Esophagus (tissue), 2 donors: ENCODE measurements around the gene PELI2. TPM values are rescaled to one million over a fixed set of nuclear protein-coding genes. Genes with fewer than 3 reads are reported as not detected.

Source experiments
- H3K27ac ChIP-seq, 2 donors: one replicate each; pipeline ENCODE4 v1.5.1; 2013; ENCODE audit warnings: low read depth in 2 of 2, mild to moderate bottlenecking in 2 of 2, inconsistent platforms in 1 of 2, low read length in 1 of 2, moderate library complexity in 1 of 2
- H3K27me3 ChIP-seq, 2 donors: one replicate each; pipeline ENCODE4 v1.6.1; 2013; ENCODE audit warnings: low read length in 2 of 2, control low read depth in 1 of 2, mild to moderate bottlenecking in 1 of 2; ENCODE audit not compliant: insufficient read depth in 2 of 2, control insufficient read depth in 1 of 2
- H3K36me3 ChIP-seq, 2 donors: one replicate each; pipeline ENCODE4 v1.6.1; 2013; ENCODE audit warnings: low read length in 1 of 2; ENCODE audit not compliant: control insufficient read depth in 2 of 2, insufficient read depth in 2 of 2
- H3K4me1 ChIP-seq, 2 donors: one replicate each; pipeline ENCODE4 v1.6.1; 2013; ENCODE audit warnings: low read length in 1 of 2; ENCODE audit not compliant: control insufficient read depth in 2 of 2, insufficient read depth in 2 of 2
- H3K4me3 ChIP-seq, 2 donors: one replicate each; pipeline ENCODE4 v1.5.1; 2013; ENCODE audit warnings: low read length in 2 of 2, mild to moderate bottlenecking in 2 of 2, low read depth in 1 of 2, moderate library complexity in 1 of 2
- H3K9me3 ChIP-seq, 2 donors: one replicate each; pipeline ENCODE4 v1.6.1; 2013; ENCODE audit warnings: mild to moderate bottlenecking in 2 of 2, low read depth in 1 of 2, low read length in 1 of 2, moderate library complexity in 1 of 2; ENCODE audit not compliant: control insufficient read depth in 2 of 2, insufficient read depth in 1 of 2
- WGBS, 2 donors: extraction: QIAGEN DNeasy Blood & Tissue Kit; methylation state at CpG; one replicate each; pipeline ENCODE4 v1.1.7; 2013; 5-methylcytosine and 5-hydroxymethylcytosine counted together
- polyA plus RNA-seq, 2 donors: library from polyadenylated mRNA; stranded (reverse); fragments of 200-250 nt; gene quantifications; one replicate each; pipeline ENCODE4 v1.2.3, GENCODE V29; 2013
- donor health status: healthy with polysubstance abuse.
- donor health status: Bipolar disorder and iron deficiency.

The PELI2 gene
- polyA plus RNA-seq, 2 donors: 0.86 to 1.4 TPM

GRCh38 chr14:56237398-56237797 lies 119.2 kb downstream of the PELI2 start:
- Histone ChIP-seq H3K4me1 (no peaks in the 10 kb centered on the region), H3K9me3 (no peaks in the 10 kb centered on the region), H3K4me3 (no peak overlapping the region), H3K27ac (no peak overlapping the region), H3K27me3 (no peaks in the 10 kb centered on the region), H3K36me3 (no peaks in the 10 kb centered on the region)
- WGBS, 2 donors: 32 to 68% methylated on average over 2 of the region's 2 CpGs

GRCh38 chr14:56241461-56241860 lies 123.2 kb downstream of the PELI2 start:
- 90 to 94% methylated on average over 6 of the region's 6 CpGs for WGBS, 2 donors
- H3K27me3 ChIP-seq: no peaks in the 10 kb centered on the region
- no peak overlapping the region for H3K4me3 ChIP-seq
- H3K27ac ChIP-seq: no peak overlapping the region
- H3K4me1 ChIP-seq: no peaks in the 10 kb centered on the region
- H3K36me3 ChIP-seq: no peaks in the 10 kb centered on the region
- H3K9me3 ChIP-seq: no peaks in the 10 kb centered on the region

- Histone ChIP-seq H3K4me1 (no peaks in the 10 kb centered on the region), H3K36me3 (no peaks in the 10 kb centered on the region)
- 77 to 79% methylated on average over 2 of the region's 2 CpGs for WGBS, 2 donors
Observed at GRCh38 chr14:56243110-56243509, 124.9 kb downstream of the PELI2 start.

GRCh38 chr14:56244138-56244789 lies 126.1 kb downstream of the PELI2 start:
- no peaks in the 10 kb centered on the region for H3K4me1 ChIP-seq
- H3K27ac ChIP-seq: no peak overlapping the region
- WGBS, 2 donors: 32 to 40% methylated on average over 5 of the region's 5 CpGs
- H3K36me3 ChIP-seq: no peaks in the 10 kb centered on the region
- no peaks in the 10 kb centered on the region for H3K9me3 ChIP-seq
- no peak overlapping the region for H3K4me3 ChIP-seq
- no peaks in the 10 kb centered on the region for H3K27me3 ChIP-seq

More at GRCh38 chr14:56243110-56243509, 124.9 kb downstream of the PELI2 start:
- H3K27ac ChIP-seq: no peak overlapping the region
- H3K4me3 ChIP-seq: no peak overlapping the region
- no peaks in the 10 kb centered on the region for H3K27me3 ChIP-seq
- H3K9me3 ChIP-seq: no peaks in the 10 kb centered on the region

GRCh38 chr14:56247495-56248200 lies 129.4 kb downstream of the PELI2 start:
- 69% methylated on average over 5 of the region's 5 CpGs for WGBS, 2 donors

GRCh38 chr14:56248442-56248841 lies 130.2 kb downstream of the PELI2 start:
- H3K4me3 ChIP-seq: no peak overlapping the region
- H3K9me3 ChIP-seq: no peaks in the 10 kb centered on the region
- no peak overlapping the region for H3K27ac ChIP-seq
- 81 to 88% methylated on average over 5 of the region's 5 CpGs for WGBS, 2 donors
- H3K36me3 ChIP-seq: no peaks in the 10 kb centered on the region
- H3K27me3 ChIP-seq: no peaks in the 10 kb centered on the region
- no peaks in the 10 kb centered on the region for H3K4me1 ChIP-seq

More at GRCh38 chr14:56247495-56248200, 129.4 kb downstream of the PELI2 start:
- no peaks in the 10 kb centered on the region for H3K36me3 ChIP-seq
- H3K27me3 ChIP-seq: no peaks in the 10 kb centered on the region
- no peaks in the 10 kb centered on the region for H3K4me1 ChIP-seq
- no peak overlapping the region for H3K4me3 ChIP-seq
- no peaks in the 10 kb centered on the region for H3K9me3 ChIP-seq
- no peak overlapping the region for H3K27ac ChIP-seq

- Histone ChIP-seq H3K27me3 (no peaks in the 10 kb centered on the region), H3K4me3 (no peak overlapping the region), H3K9me3 (no peaks in the 10 kb centered on the region), H3K36me3 (no peaks in the 10 kb centered on the region), H3K27ac (no peak overlapping the region), H3K4me1 (no peaks in the 10 kb centered on the region)
- WGBS, 2 donors: 76% methylated on average over 4 of the region's 4 CpGs
Observed at GRCh38 chr14:56261046-56261445, 142.8 kb downstream of the PELI2 start.

- no peak overlapping the region for H3K4me3 ChIP-seq
- H3K9me3 ChIP-seq: no peaks in the 10 kb centered on the region
- H3K4me1 ChIP-seq: no peaks in the 10 kb centered on the region
- H3K36me3 ChIP-seq: no peaks in the 10 kb centered on the region
- H3K27ac ChIP-seq: no peak overlapping the region
- H3K27me3 ChIP-seq: no peaks in the 10 kb centered on the region
- 85 to 90% methylated on average over 3 of the region's 3 CpGs for WGBS, 2 donors
Observed at GRCh38 chr14:56262530-56262929, 144.3 kb downstream of the PELI2 start.

- H3K36me3 ChIP-seq: peaks cover 0 to 2% of the 10 kb centered on the region in 2 donors
- H3K4me1 ChIP-seq: no peaks in the 10 kb centered on the region
- H3K4me3 ChIP-seq: no peak overlapping the region
- no peaks in the 10 kb centered on the region for H3K27me3 ChIP-seq
- no peaks in the 10 kb centered on the region for H3K9me3 ChIP-seq
- WGBS, 2 donors: 68 to 69% methylated on average over 2 of the region's 2 CpGs
- H3K27ac ChIP-seq: no peak overlapping the region
Observed at GRCh38 chr14:56268039-56268438, 149.8 kb downstream of the PELI2 start.

GRCh38 chr14:56268673-56269072 lies 150.5 kb downstream of the PELI2 start:
- WGBS, 2 donors: 86 to 87% methylated on average over 5 of the region's 5 CpGs

More at GRCh38 chr14:56268673-56269072, 150.5 kb downstream of the PELI2 start:
- Histone ChIP-seq H3K27me3 (no peaks in the 10 kb centered on the region), H3K9me3 (no peaks in the 10 kb centered on the region), H3K36me3 (peaks cover 0 to 2% of the 10 kb centered on the region in 2 donors), H3K4me1 (no peaks in the 10 kb centered on the region), H3K27ac (no peak overlapping the region), H3K4me3 (no peak overlapping the region)
